ENCODE measurements around the gene PCBP3. TPM values are rescaled to one million over a fixed set of nuclear protein-coding genes. Genes with fewer than 3 reads are reported as not detected.

Gene PCBP3
- total and polyA plus RNA-seq, 2 of the 13 experiments (the other 11 are each of a cell fraction or from before 2014, with no cell fraction given) = not detected

DNA sequence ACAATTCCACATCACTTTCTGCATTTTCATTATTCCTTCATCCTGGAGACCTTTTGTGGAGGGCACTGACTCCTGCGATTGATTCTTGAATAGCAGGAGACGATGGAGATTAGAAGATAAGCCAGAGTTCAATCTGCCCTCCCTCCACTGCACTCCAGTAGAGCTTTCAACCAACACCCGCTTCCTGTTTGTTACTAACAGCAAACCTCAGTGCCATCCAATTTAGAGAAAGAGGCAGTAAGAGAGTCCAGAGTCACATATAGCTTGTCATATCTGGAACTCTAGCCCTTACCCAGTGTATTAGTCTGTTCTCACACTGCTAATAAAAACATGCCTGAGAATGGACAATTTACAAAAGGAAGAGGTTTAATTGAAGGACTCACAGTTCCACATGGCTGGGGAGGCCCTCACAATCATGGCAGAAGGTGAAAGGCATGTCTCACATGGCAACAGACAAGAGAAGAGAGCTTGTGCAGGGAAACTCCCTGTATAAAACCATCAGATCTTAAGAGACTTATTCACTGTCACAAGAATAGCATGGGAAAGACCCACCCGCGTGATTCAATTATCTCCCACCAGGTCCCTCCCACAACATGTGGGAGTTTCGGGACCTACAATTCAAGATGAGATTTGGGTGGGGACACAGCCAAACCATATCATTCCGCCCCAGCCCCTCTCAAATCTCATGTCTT lies 55.9 kb downstream of the PCBP3 start (continued):
- no peak for TF ChIP-seq KIAA2018 (CRISPR knock-in tag; IDR thresholded peaks at IDR 0.05; ENCODE audit: borderline replicate concordance)

DNA sequence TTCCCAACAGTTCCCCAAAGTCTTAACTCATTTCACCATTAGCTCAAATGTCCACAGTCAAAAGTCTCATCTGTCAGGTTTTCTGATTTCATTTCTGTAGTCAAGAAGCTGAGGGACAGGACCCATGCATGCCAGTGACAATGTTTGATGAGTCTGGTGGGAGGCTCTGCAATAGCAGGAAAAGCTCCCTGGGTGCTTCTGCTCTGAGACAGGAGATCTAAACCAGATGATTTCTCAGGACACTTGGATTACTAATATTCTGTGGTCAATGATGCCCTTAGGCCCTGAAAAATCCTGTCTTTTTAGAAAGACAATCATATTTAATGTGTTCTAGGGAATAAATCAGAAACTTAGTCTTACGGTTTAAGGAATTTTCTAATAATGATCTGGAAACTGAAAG lies 56.4 kb downstream of the PCBP3 start:
- Histone ChIP-seq H3K4me1 (ENCODE audit: insufficient read depth, low read length) (no peaks in the 10 kb centered on the region), H3K9me3 (ENCODE audit: low read length) (no peaks in the 10 kb centered on the region), H3K36me3 (replicated peaks in 1 of 2; ENCODE audit: control insufficient read depth in 1 of 2, insufficient read depth in 2 of 2, low read length in 2 of 2) (no peaks in the 10 kb centered on the region), H3K9ac (ENCODE audit: insufficient read depth, low read depth, low read length) (no peak overlapping the region), H3K27ac (ENCODE audit: extremely low read length, insufficient read depth, low read length) (no peak overlapping the region), H3K27me3 (ENCODE audit: control insufficient read depth in 1 of 2, insufficient read depth in 2 of 2, low read length in 2 of 2) (peaks cover 3 to 15% of the 10 kb centered on the region in 2 experiments; a peak in 3 of 5 replicates), H3K4me3 (replicated peaks in 1 of 3; ENCODE audit: insufficient read depth in 1 of 3, low read depth in 2 of 3, low read length in 3 of 3) (no peak overlapping the region), H3K79me2 (ENCODE audit: insufficient read depth, low read length) (no peaks in the 10 kb centered on the region), H4K20me1 (ENCODE audit: insufficient read depth, low read length) (no peaks in the 10 kb centered on the region), H2AFZ (ENCODE audit: low read length) (no peak overlapping the region), H3K4me2 (ENCODE audit: low read depth, low read length) (no peak overlapping the region)
- FAIRE-seq = no peak
- CTCF ChIA-PET (ENCODE audit: low intra/inter-chr PET ratio, low total read pairs) = no interaction called here
- in situ Hi-C loops (cut with HindIII; ENCODE audit: extremely low pct_ligation_motif_present, low pct_unique_long_range_greater_than_20kb) (loop anchor here (10.0 kb wide), 1 partner anchor 115 kb away; no protein-coding TSS in a partner anchor), intact Hi-C loops (cut with micrococcal nuclease; ENCODE audit: unreplicated experiment) (no loop called here)
- ATAC-seq = no peak
- WGBS (ENCODE audit: low lambda C conversion rate) = 92% methylated on average over 1 of the region's 1 CpG
- no peak for TF ChIP-seq MTA3 (CRISPR knock-in tag; IDR thresholded peaks at IDR 0.05)
- no peak for TF ChIP-seq ZKSCAN1 (IDR thresholded peaks at IDR 0.05; ENCODE audit: low read length)
- no peak for TF ChIP-seq ZSCAN5A (CRISPR knock-in tag; IDR thresholded peaks at IDR 0.05; ENCODE audit: borderline replicate concordance)
- TF ChIP-seq CEBPB (IDR thresholded peaks at IDR 0.05; ENCODE audit: borderline replicate concordance, low read depth, low read length) = no peak
- TF ChIP-seq MBNL3 (CRISPR knock-in tag; conservative IDR thresholded peaks at IDR 0.05) = no peak
- TF ChIP-seq HOXD1 (CRISPR knock-in tag; IDR thresholded peaks at IDR 0.05) = no peak
- TF ChIP-seq, protein P1, sequence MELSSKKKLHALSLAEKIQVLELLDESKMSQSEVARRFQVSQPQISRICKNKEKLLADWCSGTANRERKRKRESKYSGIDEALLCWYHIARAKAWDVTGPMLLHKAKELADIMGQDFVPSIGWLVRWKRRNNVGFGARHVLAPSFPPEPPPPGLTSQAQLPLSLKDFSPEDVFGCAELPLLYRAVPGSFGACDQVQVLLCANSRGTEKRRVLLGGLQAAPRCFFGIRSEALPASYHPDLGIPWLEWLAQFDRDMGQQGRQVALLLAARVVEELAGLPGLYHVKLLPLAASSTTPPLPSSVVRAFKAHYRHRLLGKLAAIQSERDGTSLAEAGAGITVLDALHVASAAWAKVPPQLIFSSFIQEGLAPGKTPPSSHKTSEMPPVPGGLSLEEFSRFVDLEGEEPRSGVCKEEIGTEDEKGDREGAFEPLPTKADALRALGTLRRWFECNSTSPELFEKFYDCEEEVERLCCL (CRISPR knock-in tag; IDR thresholded peaks at IDR 0.05; ENCODE audit: borderline replicate concordance) = no peak
- no peak for TF ChIP-seq ZBTB14 (CRISPR knock-in tag; IDR thresholded peaks at IDR 0.05)
- no TSS peak for BruUV-seq (replicated peaks)
- POLR2A ChIA-PET = no interaction called here
- no peak for DNase-seq (ENCODE audit: low spot score)

Data from HepG2 (cell line).